ENCODE data around the gene IP6K2.
"Not testable (repeated sequence)": the region's sequence is repeated elsewhere in the genome, so short reads cannot be mapped to it uniquely, and the experiment has no call there.

The IP6K2 gene

DNA sequence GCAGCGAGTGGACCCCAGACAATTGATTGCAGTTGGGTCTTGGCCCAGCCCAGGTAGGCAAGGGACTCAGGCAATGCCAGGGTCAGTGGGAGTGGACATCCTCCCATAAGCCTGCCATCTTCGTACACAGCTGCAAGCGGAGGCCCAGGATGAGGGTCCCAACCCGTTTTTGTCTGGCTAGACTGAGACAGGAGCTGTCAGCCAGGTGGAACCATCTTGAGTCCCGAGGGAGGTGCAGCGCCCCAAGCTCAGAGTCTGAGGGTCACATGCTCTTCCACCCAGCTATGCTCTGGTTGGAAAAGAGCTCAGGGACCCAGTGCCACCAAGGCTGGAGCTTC, 22.6 kb upstream of the IP6K2 start:
- no peaks in the 10 kb centered on the region for H3K9me3 Mint-ChIP-seq
- peaks cover 4 to 11% of the 10 kb centered on the region in 2 donors for H3K4me1 Mint-ChIP-seq
- DNase-seq (no peak), ATAC-seq (replicated peaks) (peak; percentile 3 to 38)
- H3K27ac Mint-ChIP-seq = no peak overlapping the region
- peaks cover 0 to 3% of the 10 kb centered on the region in 2 donors for H3K36me3 Mint-ChIP-seq
- H3K27me3 Mint-ChIP-seq = no peaks in the 10 kb centered on the region
- no peak overlapping the region for H3K4me3 Mint-ChIP-seq

GRCh38 chr3:48738926-48739616, 22.1 kb upstream of the IP6K2 start:
- no peaks in the 10 kb centered on the region for H3K27me3 Mint-ChIP-seq
- H3K4me3 Mint-ChIP-seq = no peak overlapping the region
- ATAC-seq (replicated peaks) = no peak
- peaks cover 4 to 11% of the 10 kb centered on the region in 2 donors for H3K4me1 Mint-ChIP-seq
- DNase-seq = no peak
- H3K36me3 Mint-ChIP-seq = peaks cover 0 to 3% of the 10 kb centered on the region in 2 donors
- H3K9me3 Mint-ChIP-seq = no peaks in the 10 kb centered on the region
- H3K27ac Mint-ChIP-seq = no peak overlapping the region

- no peaks in the 10 kb centered on the region for H3K27me3 Mint-ChIP-seq
- ATAC-seq (replicated peaks) = no peak
- H3K36me3 Mint-ChIP-seq = peaks cover 0 to 3% of the 10 kb centered on the region in 2 donors
- H3K4me3 Mint-ChIP-seq = no peak overlapping the region
- peaks cover 4 to 11% of the 10 kb centered on the region in 2 donors for H3K4me1 Mint-ChIP-seq
- H3K9me3 Mint-ChIP-seq = no peaks in the 10 kb centered on the region
- DNase-seq = no peak
- no peak overlapping the region for H3K27ac Mint-ChIP-seq
Observed at GRCh38 chr3:48738144-48738536, 21.1 kb upstream of the IP6K2 start.

DNA sequence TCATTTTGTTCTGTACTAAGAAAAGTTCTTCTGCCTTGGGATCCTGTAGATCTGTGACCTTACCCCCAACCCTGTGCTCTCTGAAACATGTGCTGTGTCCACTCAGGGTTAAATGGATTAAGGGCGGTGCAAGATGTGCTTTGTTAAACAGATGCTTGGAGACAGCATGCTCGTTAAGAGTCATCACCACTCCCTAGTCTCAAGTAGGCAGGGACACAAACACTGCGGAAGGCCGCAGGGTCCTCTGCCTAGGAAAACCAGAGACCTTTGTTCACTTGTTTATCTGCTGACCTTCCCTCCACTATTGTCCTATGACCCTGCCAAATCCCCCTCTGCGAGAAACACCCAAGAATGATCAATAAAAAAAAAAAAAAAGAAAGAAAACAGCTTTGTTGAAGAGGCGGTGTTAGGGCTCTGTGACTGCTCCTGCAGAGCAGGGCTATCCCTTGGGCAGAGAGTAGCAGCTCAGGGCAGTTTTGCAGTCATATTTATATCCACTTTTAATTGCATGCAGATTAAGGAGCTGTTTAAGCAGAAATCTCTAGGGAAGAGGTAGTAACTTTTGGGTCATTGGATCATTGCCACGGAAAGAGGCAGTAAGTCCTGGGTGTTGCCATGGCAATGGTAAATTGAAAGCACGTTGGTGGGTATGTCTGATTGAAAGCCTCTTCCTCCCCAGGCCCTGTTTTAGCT, 18.2 kb upstream of the IP6K2 start:
- not testable (repeated sequence) for H3K9me3 Mint-ChIP-seq, H3K4me3 Mint-ChIP-seq
- peaks cover 4 to 10% of the 10 kb centered on the region in 2 donors for H3K4me1 Mint-ChIP-seq

GRCh38 chr3:48734541-48734940, 17.5 kb upstream of the IP6K2 start:
- not testable (repeated sequence) for H3K27me3 Mint-ChIP-seq; H3K36me3 Mint-ChIP-seq; H3K4me1 Mint-ChIP-seq; H3K4me3 Mint-ChIP-seq; H3K9me3 Mint-ChIP-seq; ATAC-seq (replicated peaks); DNase-seq; H3K27ac Mint-ChIP-seq

More for the DNA sequence above, 18.2 kb upstream of the IP6K2 start:
- not testable (repeated sequence) for H3K27ac Mint-ChIP-seq; H3K36me3 Mint-ChIP-seq; DNase-seq; ATAC-seq (replicated peaks); H3K27me3 Mint-ChIP-seq

DNA sequence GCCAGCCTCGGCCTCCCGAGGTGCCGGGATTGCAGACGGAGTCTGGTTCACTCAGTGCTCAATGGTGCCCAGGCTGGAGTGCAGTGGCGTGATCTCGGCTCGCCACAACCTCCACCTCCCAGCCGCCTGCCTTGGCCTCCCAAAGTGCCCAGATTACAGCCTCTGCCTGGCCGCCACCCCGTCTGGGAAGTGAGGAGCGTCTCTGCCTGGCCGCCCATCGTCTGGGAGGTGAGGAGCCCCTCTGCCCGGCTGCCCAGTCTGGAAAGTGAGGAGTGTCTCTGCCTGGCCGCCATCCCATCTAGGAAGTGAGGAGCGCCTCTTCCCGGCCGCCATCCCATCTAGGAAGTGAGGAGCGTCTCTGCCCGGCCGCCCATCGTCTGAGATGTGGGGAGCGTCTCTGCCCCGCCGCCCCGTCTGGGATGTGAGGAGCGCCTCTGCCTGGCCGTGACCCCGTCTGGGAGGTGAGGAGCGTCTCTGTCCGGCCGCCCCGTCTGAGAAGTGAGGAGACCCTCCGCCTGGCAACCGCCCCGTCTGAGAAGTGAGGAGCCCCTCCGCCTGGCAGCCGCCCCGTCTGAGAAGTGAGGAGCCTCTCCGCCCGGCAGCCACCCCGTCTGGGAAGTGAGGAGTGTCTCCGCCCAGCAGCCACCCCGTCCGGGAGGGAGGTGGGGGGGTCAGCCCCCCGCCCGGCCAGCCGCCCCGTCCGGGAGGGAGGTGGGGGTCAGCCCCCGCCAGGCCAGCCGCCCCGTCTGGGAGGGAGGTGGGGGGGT, 16.9 kb upstream of the IP6K2 start:
- H3K36me3 Mint-ChIP-seq; H3K4me1 Mint-ChIP-seq; H3K4me3 Mint-ChIP-seq; H3K27ac Mint-ChIP-seq; DNase-seq; H3K9me3 Mint-ChIP-seq; H3K27me3 Mint-ChIP-seq; ATAC-seq (replicated peaks): not testable (repeated sequence)

DNA sequence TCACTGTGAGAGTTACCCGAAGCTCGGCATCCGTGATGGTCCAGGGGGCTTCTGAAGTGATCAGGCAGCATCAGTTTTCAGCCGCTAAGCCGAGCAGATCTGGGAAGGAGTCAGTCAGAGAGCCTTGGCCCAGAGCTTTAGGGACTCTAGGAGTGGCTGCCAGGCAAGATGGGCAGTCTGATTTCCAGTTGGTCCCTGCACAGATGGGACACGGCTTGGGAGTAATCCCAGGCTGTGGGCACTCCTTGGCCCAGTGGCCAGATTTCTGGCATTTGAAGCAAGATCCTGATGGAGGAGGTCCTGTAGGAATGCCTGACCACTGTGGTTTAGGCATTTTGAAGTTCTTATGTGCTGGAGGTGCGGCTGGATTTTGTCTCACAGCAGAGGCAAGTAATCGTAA, 10.5 kb upstream of the IP6K2 start:
- peaks cover 0 to 1% of the 10 kb centered on the region in 2 donors for H3K9me3 Mint-ChIP-seq
- no peak for DNase-seq
- ATAC-seq (replicated peaks) = no peak
- H3K4me1 Mint-ChIP-seq = no peaks in the 10 kb centered on the region
- peaks cover 3% of the 10 kb centered on the region in 2 donors for H3K36me3 Mint-ChIP-seq
- H3K27me3 Mint-ChIP-seq = no peaks in the 10 kb centered on the region
- no peak overlapping the region for H3K4me3 Mint-ChIP-seq
- H3K27ac Mint-ChIP-seq = no peak overlapping the region

GRCh38 chr3:48725185-48725855, 8.3 kb upstream of the IP6K2 start:
- not testable (repeated sequence) for DNase-seq; ATAC-seq (replicated peaks); H3K4me3 Mint-ChIP-seq; H3K4me1 Mint-ChIP-seq; H3K36me3 Mint-ChIP-seq; H3K9me3 Mint-ChIP-seq; H3K27me3 Mint-ChIP-seq; H3K27ac Mint-ChIP-seq

DNA sequence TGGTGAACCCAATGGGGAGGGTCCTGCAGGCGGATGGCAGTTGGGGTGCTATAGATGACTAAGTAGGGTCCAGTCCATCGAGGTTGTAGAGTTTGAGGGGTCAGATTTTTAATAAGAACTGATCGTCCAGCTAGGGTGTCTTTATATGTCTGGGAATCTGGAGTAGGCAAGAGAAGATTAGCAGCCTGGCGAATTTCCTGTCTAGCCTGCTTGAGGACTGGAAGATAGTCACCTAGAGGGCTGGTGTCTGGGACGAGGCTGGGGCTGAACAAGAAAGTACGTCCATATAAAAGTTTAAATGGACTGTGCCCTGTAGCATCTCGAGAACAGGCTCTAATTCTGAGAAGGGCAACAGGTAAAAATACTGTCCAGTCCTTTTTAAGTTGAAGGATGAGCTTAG, 6.7 kb upstream of the IP6K2 start:
- no peak overlapping the region for H3K27ac Mint-ChIP-seq
- DNase-seq (no peak), ATAC-seq (replicated peaks) (no peak)
- H3K4me1 Mint-ChIP-seq = no peaks in the 10 kb centered on the region
- peaks cover 0 to 1% of the 10 kb centered on the region in 2 donors for H3K9me3 Mint-ChIP-seq
- no peak overlapping the region for H3K4me3 Mint-ChIP-seq
- no peaks in the 10 kb centered on the region for H3K27me3 Mint-ChIP-seq
- H3K36me3 Mint-ChIP-seq = peaks cover 3% of the 10 kb centered on the region in 2 donors

GRCh38 chr3:48723293-48723692, 6.3 kb upstream of the IP6K2 start:
- H3K36me3 Mint-ChIP-seq; H3K9me3 Mint-ChIP-seq; H3K27ac Mint-ChIP-seq; ATAC-seq (replicated peaks); DNase-seq; H3K4me1 Mint-ChIP-seq; H3K4me3 Mint-ChIP-seq; H3K27me3 Mint-ChIP-seq: not testable (repeated sequence)

DNA sequence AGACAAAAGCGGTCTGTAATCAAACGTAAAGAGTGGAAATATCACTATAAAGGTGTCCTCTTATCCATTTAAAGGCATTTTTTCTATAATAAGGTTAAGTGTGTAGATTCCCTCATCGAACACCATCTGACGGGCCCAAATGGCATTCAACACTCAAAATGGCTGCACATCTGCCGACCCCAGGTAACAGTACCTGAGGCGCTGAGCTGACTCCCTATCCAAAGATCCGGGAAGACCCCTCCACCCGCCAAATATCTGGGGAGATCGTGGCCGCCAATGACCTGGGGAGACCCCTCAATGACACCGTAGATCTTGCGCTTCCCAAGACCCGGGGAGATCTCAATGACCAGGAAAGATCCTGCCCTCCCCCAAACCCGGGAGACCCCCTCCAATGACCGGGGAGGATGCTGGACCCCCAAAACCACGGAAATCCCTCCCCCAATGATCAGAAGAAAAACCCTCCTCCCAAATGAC, 476 bp downstream of the IP6K2 start:
- Mint-ChIP-seq H3K27ac (peak overlapping the region; percentile 97), H3K4me1 (peaks cover 15 to 36% of the 10 kb centered on the region in 2 donors), H3K36me3 (peaks cover 14 to 28% of the 10 kb centered on the region in 2 donors), H3K27me3 (no peaks in the 10 kb centered on the region), H3K9me3 (peaks cover 0 to 3% of the 10 kb centered on the region in 2 donors), H3K4me3 (peak overlapping the region; percentile 94 to 96)
- ATAC-seq (replicated peaks) (peak; percentile 21 to 22), DNase-seq (no peak)

- Mint-ChIP-seq H3K4me3 (peak overlapping the region; percentile 94 to 96), H3K27me3 (no peaks in the 10 kb centered on the region), H3K27ac (peak overlapping the region; percentile 84), H3K36me3 (peaks cover 24 to 33% of the 10 kb centered on the region in 2 donors), H3K9me3 (peaks cover 0 to 3% of the 10 kb centered on the region in 2 donors), H3K4me1 (peaks cover 18 to 44% of the 10 kb centered on the region in 2 donors)
- ATAC-seq (replicated peaks) (no peak), DNase-seq (no peak)
Observed at GRCh38 chr3:48715174-48715800, 1.7 kb downstream of the IP6K2 start.

DNA sequence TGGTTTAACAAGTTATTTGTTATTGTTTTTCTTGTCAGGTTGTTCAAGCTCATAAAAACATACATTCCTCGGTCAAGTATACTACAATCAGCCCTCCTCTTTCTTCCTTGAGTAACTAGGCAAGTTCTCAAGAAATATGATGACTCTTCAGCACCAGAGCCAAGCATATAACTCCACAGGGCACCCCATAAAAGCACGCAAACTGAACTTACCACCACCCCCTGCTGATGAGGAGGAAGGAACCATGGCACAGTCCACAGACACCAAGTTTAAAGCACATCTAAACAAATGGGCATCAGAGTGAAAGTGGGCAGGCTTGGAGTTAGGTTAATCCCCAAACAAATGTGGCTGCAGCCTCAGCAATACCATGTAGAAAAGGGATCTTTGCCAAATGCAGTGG, 5.3 kb downstream of the IP6K2 start:
- H3K27ac Mint-ChIP-seq = no peak overlapping the region
- peaks cover 24 to 57% of the 10 kb centered on the region in 2 donors for H3K4me1 Mint-ChIP-seq
- H3K4me3 Mint-ChIP-seq = no peak overlapping the region
- DNase-seq (no peak), ATAC-seq (replicated peaks) (no peak)
- H3K36me3 Mint-ChIP-seq = peaks cover 27 to 38% of the 10 kb centered on the region in 2 donors
- no peaks in the 10 kb centered on the region for H3K9me3 Mint-ChIP-seq
- H3K27me3 Mint-ChIP-seq = no peaks in the 10 kb centered on the region

GRCh38 chr3:48709051-48709461, 8.0 kb downstream of the IP6K2 start:
- peak overlapping the region; percentile 69 for H3K27ac Mint-ChIP-seq
- DNase-seq = no peak
- no peak for ATAC-seq (replicated peaks)
- peaks cover 20 to 41% of the 10 kb centered on the region in 2 donors for H3K36me3 Mint-ChIP-seq
- no peaks in the 10 kb centered on the region for H3K27me3 Mint-ChIP-seq
- H3K9me3 Mint-ChIP-seq = no peaks in the 10 kb centered on the region
- peaks cover 18 to 38% of the 10 kb centered on the region in 2 donors for H3K4me1 Mint-ChIP-seq
- H3K4me3 Mint-ChIP-seq = no peak overlapping the region
